Liver (tissue), 2 donors: ENCODE data around the gene MARCHF10.

ENCODE experiments used
- CTCF ChIP-seq: fragments of 150-350 bp; IDR thresholded peaks from 2 replicates; pipeline ENCODE4 v1.5.1; 2017; ENCODE audit warnings: improper control_type of control experiment, low read depth, low read length; ENCODE audit not compliant: missing input control
- REST ChIP-seq: IDR thresholded peaks from 2 replicates; pipeline ENCODE4 v1.6.1; 2016; ENCODE audit warnings: antibody characterized with exemption, mild to moderate bottlenecking
- donor health status: healthy.

DNA sequence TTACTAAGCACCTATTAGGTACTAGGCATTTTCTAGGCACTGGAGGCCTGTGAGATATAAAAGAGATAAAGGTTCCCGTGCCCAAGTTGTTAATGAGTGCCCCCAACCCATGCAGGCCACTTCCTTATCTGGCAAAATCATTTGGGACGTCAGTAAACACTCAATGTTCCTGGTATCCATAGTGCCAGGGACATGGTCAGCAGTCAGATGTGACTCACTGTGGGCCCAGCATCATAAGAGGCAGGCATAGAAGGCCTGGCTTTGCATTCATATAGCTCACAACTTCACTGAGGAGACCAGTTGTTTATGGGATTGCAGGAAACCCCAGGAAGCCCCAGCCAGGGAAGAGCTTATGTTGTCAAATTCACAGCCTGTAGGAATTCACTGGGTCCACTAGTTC, 99.5 kb downstream of the MARCHF10 start:
- TF ChIP-seq CTCF (no peak), REST (no peak)
